Erythroblast (primary cell): ENCODE results near the gene TGM3.

Experiments used
- DNase-seq, 2 experiments: peaks; one replicate each; lab custom pipeline; 2025; lab: John Stamatoyannopoulos, UW
- GATA1 ChIP-seq: IDR thresholded peaks from 2 replicates; pipeline ENCODE4 v1.6.1; 2011; ENCODE audit warnings: low read depth, mild to moderate bottlenecking, control low read depth, low read length, moderate library complexity
- POLR2A ChIP-seq: IDR thresholded peaks from 2 replicates; pipeline ENCODE4 v1.6.1; 2011; ENCODE audit warnings: mild to moderate bottlenecking, low read length

Gene TGM3

DNA sequence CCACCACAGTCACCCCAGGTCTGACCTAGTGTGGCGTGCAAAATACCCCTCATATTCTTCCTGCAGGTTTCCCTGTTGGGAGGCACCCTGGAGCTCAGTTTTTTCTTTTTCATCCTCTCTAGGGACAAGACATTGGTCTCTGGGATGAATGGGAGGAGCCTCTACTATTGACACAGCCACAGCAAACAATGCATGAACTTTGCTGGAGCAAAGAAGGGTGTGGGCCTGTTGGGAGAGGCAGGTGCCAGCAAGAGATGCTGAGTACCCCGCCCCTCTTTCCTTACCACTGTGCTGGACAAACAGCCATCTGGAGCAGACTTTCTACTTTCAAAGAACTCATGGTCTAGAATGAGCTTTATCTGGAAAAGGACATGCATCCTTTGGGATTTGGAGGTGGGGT is 10.1 kb downstream of the TGM3 start:
- TF ChIP-seq POLR2A: no peak
- TF ChIP-seq GATA1: no peak
- no peak for DNase-seq

DNA sequence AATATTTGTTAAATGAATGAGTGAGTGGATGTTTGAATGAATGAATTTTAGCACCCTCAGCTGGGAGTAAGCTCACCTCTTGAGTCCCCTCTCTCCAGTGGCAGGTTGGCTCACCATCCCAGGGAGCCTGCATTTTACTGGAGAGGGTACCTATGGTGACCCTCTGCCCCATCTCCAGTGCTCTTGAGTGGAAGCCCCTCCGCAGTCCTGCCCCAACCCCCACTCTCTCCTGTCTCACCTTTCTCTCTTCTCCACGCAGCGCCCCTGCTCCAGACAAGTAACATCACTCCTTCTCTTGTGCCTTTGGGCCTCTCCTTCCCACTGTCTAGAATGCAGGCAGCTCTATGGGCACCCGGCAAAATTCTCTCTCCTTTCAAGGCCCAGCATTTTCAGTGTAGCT is 11.3 kb downstream of the TGM3 start:
- DNase-seq: no peak
- TF ChIP-seq POLR2A (no peak), GATA1 (no peak)

DNA sequence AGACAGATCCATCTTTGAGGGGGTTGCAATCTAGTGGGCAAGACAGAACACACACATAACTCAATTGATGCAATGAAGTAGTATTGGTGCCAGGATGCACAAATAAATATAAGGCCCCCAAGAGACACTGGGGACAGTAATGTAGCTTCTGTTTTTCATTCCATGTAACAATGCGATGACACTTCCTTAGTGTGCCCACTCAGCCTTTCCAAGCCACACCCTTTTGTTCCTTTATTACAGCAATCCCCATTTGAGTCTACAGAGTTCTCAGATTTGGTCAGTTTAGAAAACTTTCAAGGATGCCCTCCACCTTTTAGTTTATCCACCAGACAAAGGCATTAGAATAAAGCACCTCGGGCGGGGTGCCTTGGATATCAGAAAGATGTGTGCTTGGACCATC is 15.5 kb downstream of the TGM3 start:
- TF ChIP-seq GATA1 (no peak), POLR2A (no peak)
- no peak for DNase-seq

DNA sequence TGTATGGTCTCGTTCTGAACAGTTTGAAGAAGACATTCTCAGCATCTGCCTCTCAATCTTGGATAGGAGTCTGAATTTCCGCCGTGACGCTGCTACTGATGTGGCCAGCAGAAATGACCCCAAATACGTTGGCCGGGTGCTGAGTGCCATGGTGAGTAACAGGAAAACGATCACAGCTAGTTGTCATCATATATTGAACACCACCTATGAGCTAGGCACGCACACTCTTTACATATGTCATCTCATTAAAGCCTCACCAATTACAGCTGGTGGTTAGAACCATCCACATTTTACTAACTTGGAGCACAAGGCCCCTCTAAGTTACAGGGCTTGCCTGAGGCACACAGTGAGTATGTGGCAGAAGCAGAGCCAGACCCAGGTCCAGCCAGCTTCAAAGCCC is 17.1 kb downstream of the TGM3 start:
- no peak for DNase-seq

DNA sequence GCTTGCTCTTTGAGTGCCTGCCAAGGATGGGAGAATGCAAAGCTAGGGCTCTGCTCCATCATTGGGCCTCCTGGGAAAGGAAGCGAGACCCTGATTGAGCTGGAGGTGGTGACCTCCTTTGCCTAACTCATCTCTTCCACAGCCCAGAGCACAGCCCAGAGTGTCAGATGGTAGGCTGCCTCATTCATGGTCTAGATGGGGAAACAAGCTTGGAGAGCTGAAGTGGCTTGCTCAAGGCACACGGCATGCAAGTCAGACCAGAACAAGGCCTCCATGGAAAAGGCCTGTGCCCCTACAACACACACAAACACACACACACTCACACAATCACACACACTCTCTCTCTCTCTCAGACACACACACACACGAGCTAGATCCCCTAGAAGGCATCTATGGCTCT is 17.5 kb downstream of the TGM3 start:
- DNase-seq: no peak

More for the DNA sequence above, 17.1 kb downstream of the TGM3 start:
- TF ChIP-seq GATA1: no peak

DNA sequence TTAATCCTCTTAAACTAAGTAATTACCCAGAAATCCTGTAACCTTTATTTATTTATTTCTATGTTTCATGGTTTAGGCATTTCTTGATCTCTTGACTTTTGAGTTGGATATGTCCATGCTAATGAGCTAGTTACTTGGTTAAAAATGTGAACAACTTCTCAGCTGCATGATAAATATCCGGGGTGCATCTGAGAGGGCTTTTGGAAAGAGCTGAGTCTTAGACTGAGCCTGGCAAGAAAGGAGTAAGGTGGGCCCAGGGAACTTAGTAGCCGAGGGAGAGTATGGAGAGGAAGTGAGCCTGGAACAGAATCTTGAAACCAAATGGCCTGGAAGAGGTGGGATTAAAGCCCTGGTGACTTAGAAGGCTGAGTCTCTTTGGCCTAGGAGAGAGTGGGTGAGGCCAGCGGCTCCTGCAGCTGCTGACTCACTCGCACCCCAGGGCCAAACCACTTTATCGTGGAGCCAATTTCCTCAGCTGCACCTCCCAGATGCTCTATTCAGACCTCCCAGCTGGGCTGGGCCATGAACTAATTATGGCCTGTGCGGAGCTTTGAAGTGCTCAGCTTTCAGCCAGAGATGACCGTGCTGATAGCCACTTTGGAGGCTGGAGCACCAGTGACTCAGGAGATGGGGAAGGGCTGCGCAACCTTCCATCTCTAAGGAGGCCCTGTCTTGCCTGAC is 19.1 kb downstream of the TGM3 start:
- no peak for TF ChIP-seq GATA1
- TF ChIP-seq POLR2A: no peak
- DNase-seq: peak; percentile 91 to 92

More for the DNA sequence above, 17.5 kb downstream of the TGM3 start:
- no peak for TF ChIP-seq GATA1
- TF ChIP-seq POLR2A: no peak

DNA sequence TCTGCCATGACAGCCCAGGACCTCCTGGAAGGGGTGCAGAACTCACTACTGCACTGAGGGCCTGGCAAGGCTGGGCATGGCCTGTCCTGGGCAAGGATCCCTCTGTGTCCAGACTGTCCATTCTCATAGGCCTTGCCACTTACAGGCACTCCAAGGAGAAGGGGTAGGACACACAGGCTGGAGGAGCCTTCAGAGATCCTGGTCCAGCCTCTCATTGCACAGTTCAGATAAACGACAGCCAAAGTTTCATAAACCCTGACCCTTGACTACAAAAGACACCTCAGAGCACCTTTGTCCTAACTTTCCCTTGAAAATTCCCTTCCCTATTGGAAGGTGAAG is 19.6 kb downstream of the TGM3 start:
- TF ChIP-seq GATA1 (no peak), POLR2A (no peak)
- no peak for DNase-seq

DNA sequence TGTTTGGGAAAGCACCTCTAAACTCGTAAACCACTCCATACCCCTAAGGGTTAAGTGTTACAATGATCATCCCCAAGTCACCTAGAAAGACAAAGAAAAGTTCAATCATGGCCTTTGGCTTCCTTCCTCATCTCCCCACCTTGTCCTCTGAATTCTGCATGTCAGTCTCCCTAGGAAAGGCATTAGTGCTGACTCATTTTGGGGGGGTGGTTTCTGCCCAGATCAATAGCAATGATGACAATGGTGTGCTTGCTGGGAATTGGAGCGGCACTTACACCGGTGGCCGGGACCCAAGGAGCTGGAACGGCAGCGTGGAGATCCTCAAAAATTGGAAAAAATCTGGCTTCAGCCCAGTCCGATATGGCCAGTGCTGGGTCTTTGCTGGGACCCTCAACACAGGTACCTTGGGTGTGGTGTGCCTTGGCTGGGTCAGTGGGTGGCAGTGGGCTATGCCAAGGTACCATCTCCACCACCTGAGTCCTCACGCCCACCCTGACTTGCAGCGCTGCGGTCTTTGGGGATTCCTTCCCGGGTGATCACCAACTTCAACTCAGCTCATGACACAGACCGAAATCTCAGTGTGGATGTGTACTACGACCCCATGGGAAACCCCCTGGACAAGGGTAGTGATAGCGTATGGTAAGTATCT is 21.2 kb downstream of the TGM3 start:
- TF ChIP-seq POLR2A (no peak), GATA1 (no peak)
- DNase-seq: no peak

DNA sequence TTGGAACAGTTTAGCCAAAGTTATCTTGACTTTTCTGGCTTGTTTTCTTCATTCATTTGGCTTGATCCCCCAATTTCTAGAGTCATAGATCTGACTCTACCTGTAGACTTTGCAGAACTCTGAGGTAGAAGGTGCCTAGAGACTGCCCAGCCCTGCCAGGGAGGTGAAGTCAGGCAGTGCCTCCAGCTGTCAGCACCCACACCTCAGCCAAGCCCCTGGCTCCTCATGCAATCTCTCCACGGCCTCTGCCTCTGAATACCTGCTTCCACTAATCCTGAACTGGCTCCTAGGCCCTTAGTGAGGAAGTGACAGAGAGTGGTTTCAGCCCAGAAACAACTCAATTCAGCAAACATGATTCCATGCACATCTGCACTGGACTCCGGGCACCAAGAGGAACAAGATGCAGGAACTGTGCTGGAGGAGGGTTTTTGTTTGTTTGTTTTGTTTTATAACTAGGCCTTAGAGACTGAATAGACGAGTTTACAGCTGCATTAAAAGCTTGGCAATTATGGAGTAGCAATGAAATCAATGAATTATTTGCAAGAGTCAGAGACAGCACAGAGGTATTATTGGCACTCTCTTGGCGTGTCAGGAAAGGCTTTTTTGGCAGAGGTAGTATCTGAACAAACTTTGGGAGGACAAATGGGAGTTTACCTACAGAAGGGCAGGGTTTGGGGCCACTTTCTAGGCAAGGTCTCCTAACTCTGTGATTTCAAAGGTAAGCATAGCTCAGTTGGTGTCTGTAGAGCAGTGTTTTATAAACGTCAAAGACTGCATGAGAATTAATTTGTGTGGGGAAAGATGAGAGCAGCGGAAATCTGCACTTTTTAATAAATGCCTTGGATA is 25.2 kb downstream of the TGM3 start:
- TF ChIP-seq POLR2A (no peak), GATA1 (no peak)
- no peak for DNase-seq

DNA sequence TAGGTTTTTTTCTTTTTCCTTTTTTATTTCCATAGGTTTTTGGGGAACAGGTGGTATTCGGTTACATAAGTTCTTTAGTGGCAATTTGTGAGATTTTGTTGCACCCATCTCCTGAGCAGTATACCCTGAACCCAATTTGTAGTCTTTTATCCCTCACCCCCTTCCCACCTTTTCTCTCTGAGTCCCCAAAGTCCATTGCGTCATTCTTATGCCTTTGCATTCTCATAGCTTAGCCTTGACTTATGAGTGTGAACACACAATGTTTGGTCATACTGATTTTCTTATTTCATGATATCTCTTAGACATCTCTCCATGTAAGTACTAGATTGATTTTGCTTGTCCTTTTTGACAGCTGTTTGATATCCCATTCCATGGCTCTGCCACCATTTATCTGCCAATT is 27.2 kb downstream of the TGM3 start:
- no peak for TF ChIP-seq POLR2A
- no peak for TF ChIP-seq GATA1
- no peak for DNase-seq

DNA sequence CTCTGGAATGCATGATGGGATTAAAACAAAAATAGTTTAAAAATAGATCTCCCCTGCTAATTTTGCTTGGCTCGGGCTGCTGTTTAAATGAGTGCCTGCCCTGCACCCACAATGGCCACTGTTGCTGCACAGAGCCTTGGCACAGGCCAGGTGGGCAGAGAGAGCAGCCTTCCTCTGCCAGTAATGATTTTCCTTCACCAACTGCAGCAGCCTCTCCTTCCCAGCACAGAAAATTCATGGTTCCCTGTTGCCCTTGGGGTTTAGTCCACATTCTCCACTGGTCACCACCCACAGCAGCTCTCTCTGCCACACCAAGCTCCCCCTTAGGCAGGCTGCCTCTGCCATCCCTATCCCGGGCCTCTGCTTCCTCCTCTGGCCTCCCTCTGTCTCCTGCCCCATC is 30.2 kb downstream of the TGM3 start:
- TF ChIP-seq POLR2A (no peak), GATA1 (no peak)
- no peak for DNase-seq

DNA sequence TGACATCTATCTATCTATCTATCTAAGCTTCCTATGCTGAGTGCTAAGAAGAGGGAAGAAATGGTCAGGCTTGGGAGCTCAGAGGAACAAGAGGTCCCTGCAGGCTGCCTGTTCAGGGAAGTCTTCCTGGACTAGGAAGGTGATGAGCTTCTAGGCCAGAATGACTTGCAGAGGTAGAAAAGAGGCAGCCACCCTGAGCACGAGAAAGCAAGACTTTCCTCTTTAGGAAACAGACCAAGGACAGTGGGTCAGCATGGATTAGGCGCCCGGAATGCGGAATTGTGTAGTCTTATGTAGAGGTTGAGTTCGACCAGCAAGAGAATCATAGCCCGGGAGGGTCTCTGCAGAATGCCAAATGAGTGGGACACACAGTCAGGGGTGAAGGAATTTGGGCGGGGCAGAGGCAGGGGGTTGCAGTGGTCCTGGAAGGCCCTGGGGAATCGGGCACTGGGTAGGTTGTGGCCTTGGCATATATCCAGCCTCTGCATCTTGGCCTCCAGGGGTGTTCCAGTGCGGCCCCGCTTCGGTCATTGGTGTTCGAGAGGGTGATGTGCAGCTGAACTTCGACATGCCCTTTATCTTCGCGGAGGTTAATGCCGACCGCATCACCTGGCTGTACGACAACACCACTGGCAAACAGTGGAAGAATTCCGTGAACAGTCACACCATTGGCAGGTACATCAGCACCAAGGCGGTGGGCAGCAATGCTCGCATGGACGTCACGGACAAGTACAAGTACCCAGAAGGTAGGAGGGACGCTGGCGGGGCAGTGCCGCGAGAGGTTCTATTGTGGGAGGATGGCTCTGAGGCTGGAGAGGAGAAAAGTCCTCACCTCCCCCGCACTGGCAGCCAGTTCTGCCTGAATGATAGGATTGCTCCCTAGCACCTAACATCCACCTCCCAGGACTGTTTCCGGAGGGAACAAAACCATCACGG is 32.1 kb downstream of the TGM3 start:
- TF ChIP-seq POLR2A (no peak), GATA1 (no peak)
- no peak for DNase-seq

DNA sequence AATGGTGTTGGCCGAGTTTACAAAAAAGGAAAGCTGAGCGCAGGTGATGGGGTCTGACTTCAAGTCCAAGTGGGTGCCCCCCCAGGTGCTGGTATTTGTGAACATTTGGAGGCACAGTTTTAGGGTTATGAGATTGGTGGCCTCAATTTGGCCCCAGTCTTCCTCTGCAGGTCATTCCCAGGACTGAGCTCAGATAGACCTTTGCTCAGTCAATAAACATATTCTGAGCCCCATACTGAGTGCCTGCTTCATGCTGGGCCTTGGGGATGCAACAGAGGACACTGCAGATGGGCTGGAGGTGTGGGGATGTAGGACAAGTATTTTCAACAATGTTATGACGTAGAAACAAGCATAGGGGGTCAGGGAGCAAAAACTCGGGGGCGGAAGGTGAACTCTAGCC is 33.5 kb downstream of the TGM3 start:
- DNase-seq: no peak
- TF ChIP-seq GATA1 (no peak), POLR2A (no peak)
